ENCODE results near the gene MICAL3. TPM values are rescaled to one million over a fixed set of nuclear protein-coding genes. Genes with fewer than 3 reads are reported as not detected.

MICAL3 gene
- total and polyA plus RNA-seq, 2 donors from 2014 or later: 5.0 to 99.4 TPM

GRCh38 chr22:17990942-17991341 lies 33.4 kb downstream of the MICAL3 start:
- Histone ChIP-seq H3K27me3 (ENCODE audit: control insufficient read depth, insufficient read depth, low read length) (no peaks in the 10 kb centered on the region), H3K4me1 (ENCODE audit: control insufficient read depth in 2 of 3, insufficient read depth in 2 of 3, low read depth in 1 of 3, low read length in 3 of 3) (peaks cover 0 to 24% (median 13%) of the 10 kb centered on the region in 3 donors), H3K9me3 (ENCODE audit: control insufficient read depth in 2 of 3, insufficient read depth in 1 of 3, low read length in 3 of 3) (no peaks in the 10 kb centered on the region), H3K4me3 (ENCODE audit: low read length in 3 of 3) (no peak overlapping the region), H3K27ac (ENCODE audit: low read depth in 2 of 2, low read length in 2 of 2) (no peak overlapping the region), H3K36me3 (ENCODE audit: control insufficient read depth in 2 of 3, insufficient read depth in 3 of 3, low read length in 3 of 3) (no peaks in the 10 kb centered on the region), H3K9ac (ENCODE audit: low read length in 3 of 3) (no peak overlapping the region)
- intact Hi-C loops (cut with DNase I): no loop called here
- FAIRE-seq (no peak), DNase-seq (no peak)
- no peak for TF ChIP-seq CTCF (IDR thresholded peaks at IDR 0.05; ENCODE audit: borderline replicate concordance, extremely low read depth, insufficient read depth)

GRCh38 chr22:17990147-17990546 lies 34.2 kb downstream of the MICAL3 start:
- no peak overlapping the region for H3K4me3 ChIP-seq (ENCODE audit: low read length in 3 of 3)
- H3K9me3 ChIP-seq (ENCODE audit: control insufficient read depth in 2 of 3, insufficient read depth in 1 of 3, low read length in 3 of 3): no peaks in the 10 kb centered on the region
- no peaks in the 10 kb centered on the region for H3K36me3 ChIP-seq (ENCODE audit: control insufficient read depth in 2 of 3, insufficient read depth in 3 of 3, low read length in 3 of 3)
- no peak for DNase-seq
- TF ChIP-seq CTCF (IDR thresholded peaks at IDR 0.05; ENCODE audit: borderline replicate concordance, extremely low read depth, insufficient read depth): no peak
- no peak overlapping the region for H3K27ac ChIP-seq (ENCODE audit: low read depth in 2 of 2, low read length in 2 of 2)
- intact Hi-C loops (cut with DNase I): no loop called here
- no peak overlapping the region for H3K9ac ChIP-seq (ENCODE audit: low read length in 3 of 3)
- H3K4me1 ChIP-seq (ENCODE audit: control insufficient read depth in 2 of 3, insufficient read depth in 2 of 3, low read depth in 1 of 3, low read length in 3 of 3): peaks cover 0 to 27% (median 13%) of the 10 kb centered on the region in 3 donors
- no peak for FAIRE-seq
- H3K27me3 ChIP-seq (ENCODE audit: control insufficient read depth, insufficient read depth, low read length): no peaks in the 10 kb centered on the region

- Histone ChIP-seq H3K4me3 (ENCODE audit: low read length in 3 of 3) (no peak overlapping the region), H3K9me3 (ENCODE audit: control insufficient read depth in 2 of 3, insufficient read depth in 1 of 3, low read length in 3 of 3) (no peaks in the 10 kb centered on the region), H3K36me3 (ENCODE audit: control insufficient read depth in 2 of 3, insufficient read depth in 3 of 3, low read length in 3 of 3) (no peaks in the 10 kb centered on the region), H3K27ac (ENCODE audit: low read depth in 2 of 2, low read length in 2 of 2) (peak overlapping the region in 1 of 2 donors; percentile 19), H3K27me3 (ENCODE audit: control insufficient read depth, insufficient read depth, low read length) (no peaks in the 10 kb centered on the region), H3K4me1 (ENCODE audit: control insufficient read depth in 2 of 3, insufficient read depth in 2 of 3, low read depth in 1 of 3, low read length in 3 of 3) (peaks cover 0 to 27% (median 13%) of the 10 kb centered on the region in 3 donors), H3K9ac (ENCODE audit: low read length in 3 of 3) (no peak overlapping the region)
- intact Hi-C loops (cut with DNase I): no loop called here
- DNase-seq (no peak), FAIRE-seq (no peak)
- no peak for TF ChIP-seq CTCF (IDR thresholded peaks at IDR 0.05; ENCODE audit: borderline replicate concordance, extremely low read depth, insufficient read depth)
Observed at GRCh38 chr22:17988800-17989513, 35.4 kb downstream of the MICAL3 start.
